GM23338 (cell line): ENCODE data around the gene RAB3B. TPM values are rescaled to one million over a fixed set of nuclear protein-coding genes. Genes with fewer than 3 reads are reported as not detected.

Experiments used
- ATAC-seq: fragments of 200-7000 bp; cut with Tn5 transposase; 3 replicates; pipeline ENCODE4 v1.9.1; 2020
- DNase-seq: peaks from one replicate; pipeline ENCODE4 v3.0.0-alpha.2; 2015; ENCODE audit warnings: low spot score
- H2AFZ ChIP-seq: fragments of 200-600 bp; sonication (generic); 2 replicates; pipeline ENCODE4 v1.8.0; 2016; ENCODE audit warnings: antibody characterized with exemption, mild to moderate bottlenecking, moderate library complexity
- H3F3A ChIP-seq: fragments of 200-600 bp; sonication (generic); replicated peaks from 2 replicates; pipeline ENCODE4 v1.8.0; 2017; ENCODE audit warnings: antibody characterized with exemption, mixed run types, low read depth
- H3K27ac ChIP-seq: fragments of 200-600 bp; sonication (generic); 2 replicates; pipeline ENCODE4 v1.6.1; 2016; ENCODE audit warnings: low read depth
- H3K27me3 ChIP-seq: fragments of 200-600 bp; sonication (generic); 2 replicates; pipeline ENCODE4 v1.8.0; 2016; ENCODE audit warnings: mild to moderate bottlenecking, mixed run types, moderate library complexity; ENCODE audit not compliant: insufficient read depth
- H3K36me3 ChIP-seq: fragments of 200-600 bp; sonication (generic); 2 replicates; pipeline ENCODE4 v1.8.0; 2016; ENCODE audit warnings: mild to moderate bottlenecking; ENCODE audit not compliant: insufficient read depth
- H3K4me1 ChIP-seq: fragments of 200-600 bp; sonication (generic); 2 replicates; pipeline ENCODE4 v1.8.0; 2016; ENCODE audit warnings: mild to moderate bottlenecking, moderate library complexity; ENCODE audit not compliant: insufficient read depth
- H3K4me2 ChIP-seq: fragments of 200-600 bp; sonication (generic); 2 replicates; pipeline ENCODE4 v1.7.1; 2017; ENCODE audit warnings: mixed run types
- H3K4me3 ChIP-seq: fragments of 200-600 bp; sonication (generic); 2 replicates; pipeline ENCODE4 v1.6.1; 2016; ENCODE audit warnings: mixed run types
- H3K79me2 ChIP-seq: fragments of 200-600 bp; sonication (generic); replicated peaks from 2 replicates; pipeline ENCODE4 v1.8.0; 2017; ENCODE audit warnings: mild to moderate bottlenecking; ENCODE audit not compliant: insufficient read depth
- H3K9me2 ChIP-seq: fragments of 200-600 bp; sonication (generic); 2 replicates; pipeline ENCODE4 v1.8.0; 2017; ENCODE audit not compliant: insufficient read depth
- H4K20me1 ChIP-seq: fragments of 200-600 bp; sonication (generic); replicated peaks from 2 replicates; pipeline ENCODE4 v1.8.0; 2017; ENCODE audit warnings: mild to moderate bottlenecking; ENCODE audit not compliant: insufficient read depth
- H3K27ac Mint-ChIP-seq: 2 replicates; pipeline ENCODE4 v1.8.0; 2020; ENCODE audit warnings: inconsistent platforms, mild to moderate bottlenecking, moderate library complexity, mixed read lengths
- H3K27me3 Mint-ChIP-seq: 3 replicates; pipeline ENCODE4 v1.8.0; 2022; ENCODE audit warnings: low read depth, mild to moderate bottlenecking, moderate library complexity, mixed read lengths, inconsistent platforms; ENCODE audit not compliant: insufficient read depth, poor library complexity
- H3K36me3 Mint-ChIP-seq: 3 replicates; pipeline ENCODE4 v1.8.0; 2021; ENCODE audit warnings: low read depth, mild to moderate bottlenecking, inconsistent platforms, moderate library complexity, mixed read lengths
- H3K4me1 Mint-ChIP-seq: 3 replicates; pipeline ENCODE4 v1.8.0; 2020; ENCODE audit warnings: mild to moderate bottlenecking, inconsistent platforms, mixed read lengths
- H3K4me3 Mint-ChIP-seq: 3 replicates; pipeline ENCODE4 v1.8.0; 2021; ENCODE audit warnings: moderate library complexity, mild to moderate bottlenecking, inconsistent platforms, mixed read lengths
- H3K9me3 Mint-ChIP-seq: 3 replicates; pipeline ENCODE4 v1.8.0; 2020; ENCODE audit warnings: moderate library complexity, mild to moderate bottlenecking, inconsistent platforms, mixed read lengths
- CTCF ChIP-seq, 2 experiments: fragments of 200-600 bp in 1 of 2; sonication (generic) in 1 of 2; conservative IDR thresholded peaks; 2 replicates each; pipeline versions ENCODE4 v1.5.1 to v1.6.1; 2016 to 2017; ENCODE audit warnings: antibody characterized with exemption in 2 of 2, low read depth in 2 of 2, mild to moderate bottlenecking in 2 of 2, moderate library complexity in 1 of 2
- EZH2phosphoT487 ChIP-seq: fragments of 200-600 bp; sonication (generic); IDR thresholded peaks from one replicate; pipeline ENCODE4 v1.8.1; 2018; ENCODE audit warnings: antibody characterized with exemption; ENCODE audit not compliant: unreplicated experiment
- NANOG ChIP-seq: IDR thresholded peaks from 2 replicates; pipeline ENCODE4 v1.6.1; 2016; ENCODE audit warnings: antibody characterized with exemption, borderline replicate concordance
- POLR2AphosphoS5 ChIP-seq: IDR thresholded peaks from 2 replicates; pipeline ENCODE4 v1.6.1; 2016; ENCODE audit warnings: antibody characterized with exemption, low read depth
- REST ChIP-seq: IDR thresholded peaks from one replicate; pipeline ENCODE4 v1.6.1; 2018; ENCODE audit warnings: antibody characterized with exemption; ENCODE audit not compliant: unreplicated experiment
- STAT1 ChIP-seq: IDR thresholded peaks from one replicate; pipeline ENCODE4 v1.6.1; 2016; ENCODE audit warnings: antibody characterized with exemption; ENCODE audit not compliant: unreplicated experiment
- polyA plus RNA-seq: library from polyadenylated mRNA; unstranded; fragments of >200 nt; fragmentation: Nextera tagmentation; extraction: Ambion mirVana; gene quantifications from 2 replicates; pipeline ENCODE4 v1.2.1, GENCODE V29; 2016
- total RNA-seq: library from RNA; depleted of rRNA; stranded (reverse); fragments of >200 nt; shearing (Covaris generic); gene quantifications from 2 replicates; pipeline ENCODE4 v1.2.3, GENCODE V29; 2014

Gene RAB3B
- total and polyA plus RNA-seq, 2 experiments from 2014 or later, result 18.3 to 37.9 TPM

- no peak overlapping the region for H3K4me3 Mint-ChIP-seq
- no peak overlapping the region for H2AFZ ChIP-seq
- no peak for DNase-seq
- H3K9me2 ChIP-seq, result no peaks in the 10 kb centered on the region
- no peaks in the 10 kb centered on the region; the same call in none of the 2 replicates for H4K20me1 ChIP-seq
- no peaks in the 10 kb centered on the region for H3K9me3 Mint-ChIP-seq
- H3K4me1 ChIP-seq, result no peaks in the 10 kb centered on the region
- H3K27ac ChIP-seq, result no peak overlapping the region
- H3K27me3 ChIP-seq, result no peaks in the 10 kb centered on the region
- no peak overlapping the region for H3K4me3 ChIP-seq
- H3K4me2 ChIP-seq, result no peak overlapping the region
- no peaks in the 10 kb centered on the region for H3K79me2 ChIP-seq
- H3K36me3 ChIP-seq, result peaks cover 34% of the 10 kb centered on the region
- ATAC-seq, result no peak
- no peak overlapping the region for H3K27ac Mint-ChIP-seq
- peaks cover 54% of the 10 kb centered on the region for H3K36me3 Mint-ChIP-seq
- no peaks in the 10 kb centered on the region for H3K27me3 Mint-ChIP-seq
- H3F3A ChIP-seq, result 0 out of 2 replicates have a peak, but pooled peaks cover 5% of the 10 kb centered on the region
- TF ChIP-seq CTCF (conservative IDR thresholded peaks at IDR 0.05; ENCODE audit: low read depth in 2 of 2), result no peak
- TF ChIP-seq NANOG, result no peak
- no peak for TF ChIP-seq REST
- TF ChIP-seq STAT1, result no peak
- TF ChIP-seq EZH2phosphoT487, result no peak
- TF ChIP-seq POLR2AphosphoS5, result no peak
- H3K4me1 Mint-ChIP-seq, result no peaks in the 10 kb centered on the region
Measured at GRCh38 chr1:52022133-52022532, 31.6 kb upstream of the RAB3B start.

- Histone ChIP-seq H4K20me1 (no peaks in the 10 kb centered on the region), H3K4me3 (no peak overlapping the region), H2AFZ (peak overlapping the region; percentile 24; the same call in 1 of the 2 replicates), H3K36me3 (no peaks in the 10 kb centered on the region), H3F3A (peaks cover 10% of the 10 kb centered on the region; the same call in 1 of the 2 replicates), H3K79me2 (no peaks in the 10 kb centered on the region), H3K4me2 (no peak overlapping the region), H3K27me3 (no peaks in the 10 kb centered on the region), H3K9me2 (no peaks in the 10 kb centered on the region), H3K4me1 (peaks cover 33% of the 10 kb centered on the region), H3K27ac (0 out of 2 replicates have a peak overlapping the region, but pooled peaks have one; percentile 98)
- Mint-ChIP-seq H3K9me3 (no peaks in the 10 kb centered on the region), H3K36me3 (no peaks in the 10 kb centered on the region), H3K4me3 (no peak overlapping the region), H3K4me1 (peaks cover 21% of the 10 kb centered on the region), H3K27ac (0 out of 2 replicates have a peak overlapping the region, but pooled peaks have one; percentile 48), H3K27me3 (peaks cover 6% of the 10 kb centered on the region)
- ATAC-seq (no peak), DNase-seq (no peak)
- TF ChIP-seq EZH2phosphoT487 (no peak), CTCF (conservative IDR thresholded peaks at IDR 0.05; ENCODE audit: low read depth in 2 of 2) (no peak)
Measured at GRCh38 chr1:52008071-52008809, 17.7 kb upstream of the RAB3B start.
